Brain microvascular endothelial cell (primary cell): Measurements from ENCODE around the gene WNT9A.
A peak's percentile ranks its signal among the peaks of the same experiment; 100 is the strongest.

Source experiments
- DNase-seq: peaks from one replicate; pipeline ENCODE4 v3.0.0-alpha.2; 2020
- H3K27ac ChIP-seq: fragments of 250-450 bp; sonication (Bioruptor Pico); 2 replicates; pipeline ENCODE4 v1.5.1; 2020; ENCODE audit warnings: mild to moderate bottlenecking, moderate library complexity
- H3K27me3 ChIP-seq: fragments of 250-450 bp; sonication (Bioruptor Pico); replicated peaks from 2 replicates; pipeline ENCODE4 v1.5.1; 2020; ENCODE audit warnings: mild to moderate bottlenecking
- H3K36me3 ChIP-seq: fragments of 250-450 bp; sonication (Bioruptor Pico); replicated peaks from 2 replicates; pipeline ENCODE4 v1.5.1; 2020; ENCODE audit warnings: mild to moderate bottlenecking
- H3K4me3 ChIP-seq: 2 replicates; pipeline ENCODE4 v1.5.1; 2011; ENCODE audit warnings: low read depth, mild to moderate bottlenecking, control low read depth, low read length, moderate library complexity
- CTCF ChIP-seq: IDR thresholded peaks from 2 replicates; pipeline ENCODE4 v1.5.1; 2011; ENCODE audit warnings: low read depth, mild to moderate bottlenecking, moderate library complexity, low read length, control low read depth, inconsistent platforms; ENCODE audit errors: missing control alignments
- in situ Hi-C: cut with HindIII; loops from 2 replicates; pipeline ENCODE4 v1.10.0; 2017; ENCODE audit warnings: low sequenced_read_pairs, low pct_ligation_motif_present

The WNT9A gene

GRCh38 chr1:227887697-227888403 lies 59.9 kb downstream of the WNT9A start:
- Histone ChIP-seq H3K27me3 (no peaks in the 10 kb centered on the region), H3K4me3 (peak overlapping the region; percentile 36), H3K36me3 (no peaks in the 10 kb centered on the region), H3K27ac (no peak overlapping the region)
- TF ChIP-seq CTCF = no peak
- in situ Hi-C loops = no loop called here
- no peak for DNase-seq

GRCh38 chr1:227886993-227887696 lies 60.6 kb downstream of the WNT9A start:
- no peaks in the 10 kb centered on the region for H3K36me3 ChIP-seq
- TF ChIP-seq CTCF = no peak
- no peaks in the 10 kb centered on the region for H3K27me3 ChIP-seq
- DNase-seq = peak; percentile 14
- H3K27ac ChIP-seq = no peak overlapping the region
- peak overlapping the region; percentile 36 for H3K4me3 ChIP-seq
- in situ Hi-C loops = no loop called here

GRCh38 chr1:227886503-227886961 lies 61.2 kb downstream of the WNT9A start:
- in situ Hi-C loops = no loop called here
- Histone ChIP-seq H3K27ac (no peak overlapping the region), H3K4me3 (no peak overlapping the region), H3K36me3 (no peaks in the 10 kb centered on the region), H3K27me3 (no peaks in the 10 kb centered on the region)
- DNase-seq = no peak
- no peak for TF ChIP-seq CTCF

- Histone ChIP-seq H3K4me3 (no peak overlapping the region), H3K36me3 (no peaks in the 10 kb centered on the region), H3K27me3 (no peaks in the 10 kb centered on the region), H3K27ac (no peak overlapping the region)
- DNase-seq = peak; percentile 45
- in situ Hi-C loops = no loop called here
- no peak for TF ChIP-seq CTCF
These were observed 61.9 kb downstream of the WNT9A start for GRCh38 chr1:227885648-227886502.

- no peaks in the 10 kb centered on the region for H3K36me3 ChIP-seq
- H3K4me3 ChIP-seq = no peak overlapping the region
- no peak overlapping the region for H3K27ac ChIP-seq
- DNase-seq = no peak
- in situ Hi-C loops = no loop called here
- no peak for TF ChIP-seq CTCF
- H3K27me3 ChIP-seq = no peaks in the 10 kb centered on the region
These were observed 62.5 kb downstream of the WNT9A start for GRCh38 chr1:227885135-227885647.
